Measurements from ENCODE around the gene GRAMD2A.

GRCh38 chr15:72167445-72167844 lies 30.1 kb downstream of the GRAMD2A start:
- TF ChIP-seq POLR2A (IDR thresholded peaks at IDR 0.05; ENCODE audit: low read length) (no peak), GATA1 (IDR thresholded peaks at IDR 0.05; ENCODE audit: low read depth, low read length) (no peak)
